NCI-H1092 (cell line): ENCODE measurements around the gene DAPK1.
A peak's percentile ranks its signal among the peaks of the same experiment; 100 is the strongest.

Experiments used
- DNase-seq: peaks from one replicate; lab custom pipeline; 2025; lab: John Stamatoyannopoulos, UW

Gene DAPK1

GRCh38 chr9:87643778-87644570 lies 146.3 kb downstream of the DAPK1 start:
- no peak for DNase-seq

- no peak for DNase-seq
These were observed 147.0 kb downstream of the DAPK1 start for GRCh38 chr9:87644659-87645058.

- DNase-seq: no peak
These were observed 148.9 kb downstream of the DAPK1 start for GRCh38 chr9:87646546-87646945.

DNA sequence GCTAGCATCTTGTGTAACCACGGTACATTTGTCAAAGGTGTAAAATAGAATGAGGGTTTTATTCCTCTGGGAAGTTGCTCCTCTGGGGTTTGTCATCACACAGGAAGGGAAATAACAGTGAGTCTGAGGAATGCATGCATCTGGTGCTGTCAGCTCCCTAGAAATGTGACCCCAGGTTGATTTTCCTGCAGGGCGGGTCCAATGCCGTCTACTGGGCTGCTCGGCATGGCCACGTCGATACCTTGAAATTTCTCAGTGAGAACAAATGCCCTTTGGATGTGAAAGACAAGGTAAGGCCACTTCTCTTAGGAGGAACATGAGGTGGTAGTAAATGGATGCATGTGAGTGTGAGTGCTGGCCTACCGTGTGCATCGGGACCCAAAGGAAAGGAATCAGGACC lies 149.4 kb downstream of the DAPK1 start:
- no peak for DNase-seq

- no peak for DNase-seq
These were observed 150.9 kb downstream of the DAPK1 start for GRCh38 chr9:87648606-87649005.

DNA sequence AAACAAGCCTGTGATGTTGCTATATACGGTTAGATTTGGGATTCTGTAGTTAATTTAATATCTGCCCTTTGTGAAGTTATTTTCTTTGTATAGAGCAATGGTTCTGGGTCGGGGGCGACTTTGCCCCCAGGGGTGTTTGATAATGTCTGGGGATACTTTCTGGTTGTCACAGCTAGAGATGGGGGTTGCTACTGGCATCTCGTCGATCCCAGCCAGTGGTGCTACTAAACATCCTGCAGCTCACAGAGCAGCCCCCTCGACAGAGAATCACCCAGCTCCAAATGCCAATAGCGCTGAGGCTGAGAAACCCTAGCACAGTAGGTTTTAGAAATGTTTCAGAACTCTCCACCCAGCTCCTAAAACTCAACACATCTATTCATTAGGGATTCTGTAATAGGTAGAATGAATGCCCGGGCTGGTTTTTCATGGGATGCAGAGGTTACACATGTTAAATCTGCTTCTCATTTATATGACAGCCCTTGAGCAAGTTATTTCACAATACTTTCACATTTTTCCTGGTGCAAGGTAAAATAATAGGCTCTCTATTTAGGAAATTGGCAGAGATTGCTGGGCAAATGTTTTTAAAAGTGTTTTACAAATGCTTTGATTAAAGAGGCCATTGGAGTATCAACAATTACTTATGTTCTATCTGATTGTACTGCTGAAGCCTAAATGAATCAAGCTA lies 153.1 kb downstream of the DAPK1 start:
- DNase-seq: no peak

- no peak for DNase-seq
These were observed 153.8 kb downstream of the DAPK1 start for GRCh38 chr9:87651431-87651830.

DNA sequence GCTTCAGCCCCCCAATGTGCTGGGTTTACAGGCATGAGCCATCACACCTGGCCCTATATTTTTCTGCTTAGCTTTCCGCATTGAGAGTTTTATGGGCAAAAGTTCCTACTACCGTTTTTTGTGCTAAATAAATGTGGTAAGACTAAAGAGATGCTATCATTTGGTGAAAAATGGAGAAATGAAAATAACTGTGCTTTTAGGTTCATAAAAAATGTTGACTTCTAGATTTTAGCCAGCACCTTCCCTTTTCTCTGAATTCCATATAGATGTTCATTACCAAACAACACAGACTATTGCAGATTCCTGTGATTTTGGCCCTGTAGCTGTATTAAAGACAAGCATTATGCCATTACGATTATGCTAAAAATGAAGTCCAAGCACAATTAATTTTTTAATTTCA lies 156.3 kb downstream of the DAPK1 start:
- DNase-seq: no peak

DNA sequence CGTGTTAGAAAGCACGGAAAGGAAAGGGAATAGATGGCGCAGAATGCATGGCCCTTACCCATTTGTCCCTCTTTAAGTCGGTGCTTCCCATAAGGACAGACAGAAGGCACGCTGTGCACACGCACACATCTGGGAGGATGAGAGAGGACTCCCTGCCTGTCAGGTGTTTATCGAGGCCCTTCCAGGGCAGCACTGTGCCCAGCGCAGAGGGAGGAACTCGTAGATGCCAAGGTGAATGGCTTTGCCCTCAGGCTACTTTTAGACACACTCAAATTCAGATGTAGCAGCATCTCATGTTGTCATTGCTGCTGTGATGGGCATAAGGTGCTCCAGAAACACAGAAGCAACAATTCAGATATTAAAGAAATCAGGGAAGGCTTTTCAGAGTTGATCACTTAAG lies 158.1 kb downstream of the DAPK1 start:
- DNase-seq: no peak

GRCh38 chr9:87656485-87656884 lies 158.8 kb downstream of the DAPK1 start:
- DNase-seq: no peak

GRCh38 chr9:87657190-87657589 lies 159.5 kb downstream of the DAPK1 start:
- DNase-seq: no peak

DNA sequence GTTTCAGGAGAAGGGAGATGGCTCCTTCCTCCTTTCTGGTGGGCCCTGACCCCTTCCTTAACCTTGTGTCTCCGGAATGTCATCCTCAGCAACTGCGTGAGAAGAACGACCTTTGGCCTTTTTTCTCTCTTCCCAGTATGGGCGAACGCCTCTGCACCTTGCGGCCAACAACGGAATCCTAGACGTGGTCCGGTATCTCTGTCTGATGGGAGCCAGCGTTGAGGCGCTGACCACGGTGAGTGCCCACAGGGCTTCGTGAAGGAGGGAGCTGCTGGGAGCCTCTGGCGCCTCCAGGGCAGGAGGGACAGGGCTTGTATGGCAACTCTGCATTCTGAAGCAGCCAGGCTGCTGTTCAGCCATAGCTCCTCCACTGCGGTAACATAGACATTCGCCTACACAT lies 160.2 kb downstream of the DAPK1 start:
- DNase-seq: no peak

DNA sequence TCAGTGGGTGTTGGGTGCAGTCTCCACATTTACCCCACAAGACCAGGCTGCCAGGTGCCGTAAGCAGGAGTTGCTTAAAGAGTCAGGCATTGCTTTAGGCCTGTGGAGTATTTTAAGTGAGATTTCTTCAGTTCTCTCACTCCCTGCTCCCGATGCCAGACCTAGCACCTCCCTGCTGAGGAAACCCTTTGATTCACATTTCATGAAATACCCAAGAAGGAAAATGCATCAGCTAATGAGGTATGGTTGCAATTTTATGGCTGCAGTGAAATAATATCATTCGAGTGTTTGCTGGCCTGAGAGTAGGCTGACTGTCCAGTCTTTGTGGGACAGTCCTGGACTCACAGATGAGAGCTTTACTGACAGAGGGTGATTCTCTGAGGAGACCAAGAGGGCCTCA lies 160.8 kb downstream of the DAPK1 start:
- DNase-seq: no peak

DNA sequence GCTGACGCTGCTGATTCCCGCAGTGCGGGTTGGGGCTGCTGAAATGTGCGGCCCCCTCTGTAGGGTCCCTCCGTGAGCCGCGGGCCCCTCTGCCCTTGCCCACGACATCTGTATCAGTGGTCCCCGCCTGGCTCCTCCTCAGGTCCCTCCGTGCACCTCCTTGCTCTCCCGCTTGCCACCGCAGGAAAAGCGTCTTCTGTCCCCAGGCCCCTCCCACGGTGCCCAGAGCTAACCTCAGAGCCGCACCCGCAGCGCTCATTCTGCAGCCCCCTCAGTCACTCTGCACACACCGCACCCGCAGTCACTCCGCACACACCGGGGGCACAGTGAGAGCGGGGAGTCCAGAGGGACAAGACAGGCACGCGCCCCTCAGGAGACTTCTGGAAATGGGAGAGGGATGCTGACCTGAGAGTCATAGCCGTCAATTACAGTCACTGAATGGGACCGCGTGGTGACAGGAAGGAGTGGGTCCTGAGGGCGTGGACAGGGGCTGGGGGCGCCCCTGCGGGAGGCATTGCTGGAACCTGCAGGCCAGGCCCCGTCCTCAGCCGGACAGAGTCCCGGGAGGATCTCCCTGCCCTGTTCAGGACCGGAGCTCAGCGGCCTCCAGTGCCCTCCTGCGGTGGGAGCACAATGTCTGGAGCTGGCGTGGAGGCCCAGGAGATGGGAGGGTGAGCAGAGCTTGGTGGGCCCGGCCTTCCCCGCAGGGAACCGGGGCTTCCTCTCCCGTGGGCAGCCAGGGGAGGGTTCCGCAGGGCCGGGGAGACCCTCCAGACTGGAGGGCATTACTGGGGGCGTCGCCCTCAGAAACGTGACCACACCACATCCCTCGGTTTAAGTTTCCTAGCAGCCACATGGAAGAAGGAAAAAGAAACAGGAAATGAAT lies 162.1 kb downstream of the DAPK1 start:
- no peak for DNase-seq

DNA sequence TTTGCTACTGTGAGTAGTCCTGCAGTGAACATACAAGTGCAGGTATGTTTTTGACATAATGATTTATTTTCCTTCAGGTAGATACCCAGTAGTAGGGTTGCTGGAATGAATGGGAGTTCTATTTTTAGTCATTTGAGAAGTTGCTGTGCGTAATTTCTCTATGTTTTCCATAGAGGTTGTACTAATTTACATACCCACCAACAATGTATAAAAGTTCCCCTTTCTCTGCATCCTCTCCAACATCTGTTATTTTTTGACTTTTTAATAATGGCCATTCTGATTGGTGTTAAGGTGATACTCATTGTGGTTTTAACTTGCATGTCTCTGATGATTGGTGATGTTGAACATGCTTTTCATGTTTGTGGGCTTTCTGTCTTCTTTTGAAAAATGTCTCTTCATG lies 163.6 kb downstream of the DAPK1 start:
- DNase-seq: no peak

GRCh38 chr9:87662808-87663528 lies 165.3 kb downstream of the DAPK1 start:
- peak; percentile 60 for DNase-seq

DNA sequence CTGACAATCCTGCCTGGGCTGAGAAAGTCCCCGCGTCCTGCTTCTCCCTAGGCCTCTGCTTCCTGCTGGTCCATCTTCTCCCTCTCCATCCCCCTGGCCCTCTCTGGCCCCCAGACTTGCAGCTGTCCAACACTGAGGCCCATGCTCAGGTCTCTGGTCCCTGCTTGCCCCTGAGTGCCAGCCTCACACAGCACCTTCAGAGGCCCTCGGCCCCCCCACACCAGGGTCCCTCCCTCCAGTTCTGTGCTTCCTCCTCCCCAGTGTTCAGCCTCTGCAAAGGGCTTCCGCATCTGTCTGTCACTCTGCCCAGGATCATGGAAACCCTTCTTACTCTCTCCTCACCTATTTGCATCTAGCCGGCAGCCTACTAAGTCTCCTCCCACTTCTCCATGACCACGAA lies 165.9 kb downstream of the DAPK1 start:
- DNase-seq: no peak

DNA sequence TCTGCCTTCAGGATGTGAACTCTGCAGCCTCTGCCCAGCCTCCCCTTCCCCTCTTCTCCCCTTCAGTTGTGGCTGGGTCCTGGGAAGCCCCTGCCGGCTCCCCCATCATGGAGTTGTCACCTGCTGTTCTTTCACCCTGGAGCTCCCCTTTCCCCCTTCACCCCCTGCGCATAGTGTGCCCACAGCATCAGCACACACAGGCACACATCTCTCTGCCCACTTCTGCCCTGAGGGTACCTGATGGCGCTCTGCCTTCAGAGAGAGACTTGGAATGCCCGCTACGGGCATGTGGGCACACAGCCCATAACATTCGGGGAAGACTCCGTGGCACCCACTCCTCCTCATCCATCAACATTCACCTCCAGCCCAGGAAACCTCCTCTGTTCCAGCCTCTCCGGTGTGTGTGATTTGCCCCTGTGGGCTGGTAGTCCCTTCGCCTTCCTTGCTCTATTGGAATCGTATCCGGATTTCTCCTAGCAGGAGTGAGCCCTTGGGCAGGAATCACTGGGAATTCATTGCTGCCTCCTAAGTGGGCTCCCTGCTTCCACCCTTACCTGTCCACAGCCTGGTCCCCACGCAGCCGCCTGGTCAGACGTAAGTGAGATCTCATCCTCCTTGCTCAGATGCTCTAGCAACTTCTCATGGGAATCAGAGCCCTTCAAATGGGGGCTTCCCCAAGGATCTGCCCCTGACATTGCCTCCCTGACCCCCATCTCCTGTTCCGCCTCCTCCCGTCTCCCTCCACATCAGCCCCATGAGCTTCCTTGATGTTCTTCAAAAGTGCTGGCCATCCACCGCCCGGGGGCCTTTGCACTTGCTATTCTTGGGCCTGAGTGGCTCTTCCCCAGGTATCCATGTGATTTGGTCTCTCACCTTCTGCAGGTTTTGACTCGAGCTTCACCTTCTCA lies 166.7 kb downstream of the DAPK1 start:
- DNase-seq: no peak

GRCh38 chr9:87665505-87665904 lies 167.8 kb downstream of the DAPK1 start:
- DNase-seq: no peak

DNA sequence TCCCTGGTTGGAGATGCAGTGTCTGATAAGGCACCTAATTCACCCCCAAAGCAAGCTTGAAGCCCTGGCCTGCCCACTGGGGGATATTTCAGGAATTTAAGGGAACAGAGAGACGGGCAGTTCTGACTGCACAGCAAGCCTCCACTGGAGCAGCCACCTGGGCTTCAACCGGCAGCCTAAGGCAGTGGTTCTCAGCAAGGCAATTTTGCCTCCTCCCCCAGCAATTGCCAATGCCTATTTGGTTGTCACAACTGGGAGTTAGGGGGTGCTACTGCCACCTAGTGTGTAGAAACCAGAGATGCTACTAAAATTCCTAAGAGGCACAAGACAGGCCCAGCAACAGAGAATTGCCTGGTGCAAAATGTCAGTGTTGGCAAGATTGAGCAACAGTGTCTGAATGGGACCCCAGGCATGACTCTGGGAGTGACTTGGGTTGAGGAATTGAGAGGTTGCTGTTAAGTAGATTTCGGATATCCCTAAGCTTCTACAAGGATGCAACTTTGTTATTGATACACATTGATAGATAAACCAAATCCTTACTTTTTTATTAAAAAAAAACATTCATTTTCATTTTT lies 169.6 kb downstream of the DAPK1 start:
- no peak for DNase-seq

- DNase-seq: no peak
These were observed 170.6 kb downstream of the DAPK1 start for GRCh38 chr9:87668222-87668621.
